SK-N-MC (cell line): ENCODE data around the gene RAI14.

ENCODE experiments used
- DNase-seq: peaks from one replicate; pipeline ENCODE4 v3.0.0-alpha.2; 2011; ENCODE audit warnings: low read depth, low spot score
- H3K27ac ChIP-seq: fragments of 200-600 bp; sonication (generic); 2 replicates; pipeline ENCODE4 v1.5.1; 2016; ENCODE audit warnings: mixed run types
- H3K36me3 ChIP-seq: fragments of 200-600 bp; sonication (generic); 2 replicates; pipeline ENCODE4 v1.6.1; 2017; ENCODE audit warnings: antibody characterized with exemption, low read length, mixed read lengths; ENCODE audit not compliant: insufficient read depth
- H3K4me3 ChIP-seq: fragments of 200-600 bp; sonication (generic); 2 replicates; pipeline ENCODE4 v1.5.1; 2016
- H3K9ac ChIP-seq: fragments of 200-600 bp; sonication (generic); 2 replicates; pipeline ENCODE4 v1.8.0; 2017; ENCODE audit warnings: mixed run types, mixed read lengths; ENCODE audit not compliant: insufficient read length
- H3K9me3 ChIP-seq: fragments of 200-600 bp; sonication (generic); 2 replicates; pipeline ENCODE4 v1.6.1; 2017; ENCODE audit warnings: low read depth, mild to moderate bottlenecking, antibody characterized with exemption, low read length, moderate library complexity, mixed read lengths
- EZH2 ChIP-seq: fragments of 200-600 bp; sonication (generic); IDR thresholded peaks from one replicate; pipeline ENCODE4 v1.6.1; 2017; ENCODE audit warnings: antibody characterized with exemption
- FOXP2 ChIP-seq: optimal IDR thresholded peaks from 2 replicates; pipeline ENCODE3; 2011; ENCODE audit warnings: mild to moderate bottlenecking, moderate library complexity; ENCODE audit not compliant: insufficient read depth; ENCODE audit errors: extremely low read length, control extremely low read depth
- POLR2AphosphoS5 ChIP-seq: IDR thresholded peaks from 2 replicates; pipeline ENCODE4 v1.6.1; 2012; ENCODE audit warnings: mild to moderate bottlenecking, low read depth, low read length, borderline replicate concordance

RAI14 gene

DNA sequence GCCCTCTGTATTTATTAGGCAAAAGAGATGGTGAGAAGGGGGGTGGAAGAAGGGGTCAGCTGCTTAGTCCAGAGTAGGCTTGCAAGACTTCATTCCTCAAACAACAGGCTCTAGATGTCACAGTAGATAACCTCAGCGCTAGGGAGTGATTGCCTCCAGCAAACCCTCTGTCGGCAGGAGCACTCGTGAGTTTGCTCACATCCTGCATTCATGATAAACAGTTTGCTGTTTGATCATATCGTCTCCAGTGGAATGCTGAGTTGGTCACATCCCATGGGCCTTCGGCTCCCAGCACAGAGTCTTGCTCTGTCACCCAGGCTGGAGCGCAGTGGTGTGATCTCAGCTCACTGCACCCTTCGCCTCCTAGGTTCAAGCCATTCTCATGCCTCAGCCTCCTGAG, 186.4 kb downstream of the RAI14 start:
- no peak overlapping the region for H3K9ac ChIP-seq

DNA sequence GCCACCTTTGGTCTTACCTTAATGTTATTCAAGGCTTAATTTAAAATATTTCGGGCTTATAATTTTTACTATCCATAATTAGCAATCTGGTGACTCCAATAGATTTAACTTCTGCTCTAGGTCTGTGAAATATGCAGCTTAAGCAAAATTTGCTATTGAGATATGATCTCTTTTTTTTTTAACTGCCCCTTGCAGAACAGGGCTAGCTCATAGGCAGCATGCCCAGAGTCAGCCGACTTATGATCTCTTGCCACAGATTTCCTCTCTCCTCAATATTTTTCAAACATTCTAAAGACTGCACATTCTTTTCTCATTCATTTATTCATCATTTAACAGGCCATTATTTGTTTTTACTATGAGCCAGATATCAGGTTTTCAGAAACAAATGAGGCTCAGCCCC, 187.4 kb downstream of the RAI14 start:
- Histone ChIP-seq H3K27ac (no peak overlapping the region), H3K9me3 (no peaks in the 10 kb centered on the region), H3K4me3 (no peak overlapping the region), H3K36me3 (no peaks in the 10 kb centered on the region), H3K9ac (no peak overlapping the region)
- TF ChIP-seq EZH2 (no peak), POLR2AphosphoS5 (no peak), FOXP2 (no peak)
- DNase-seq = no peak

More for the DNA sequence above, 186.4 kb downstream of the RAI14 start:
- H3K9me3 ChIP-seq = no peaks in the 10 kb centered on the region
- no peak overlapping the region for H3K4me3 ChIP-seq
- DNase-seq = no peak
- H3K36me3 ChIP-seq = no peaks in the 10 kb centered on the region
- TF ChIP-seq EZH2 = no peak
- TF ChIP-seq POLR2AphosphoS5 = no peak
- TF ChIP-seq FOXP2 = no peak
- no peak overlapping the region for H3K27ac ChIP-seq

DNA sequence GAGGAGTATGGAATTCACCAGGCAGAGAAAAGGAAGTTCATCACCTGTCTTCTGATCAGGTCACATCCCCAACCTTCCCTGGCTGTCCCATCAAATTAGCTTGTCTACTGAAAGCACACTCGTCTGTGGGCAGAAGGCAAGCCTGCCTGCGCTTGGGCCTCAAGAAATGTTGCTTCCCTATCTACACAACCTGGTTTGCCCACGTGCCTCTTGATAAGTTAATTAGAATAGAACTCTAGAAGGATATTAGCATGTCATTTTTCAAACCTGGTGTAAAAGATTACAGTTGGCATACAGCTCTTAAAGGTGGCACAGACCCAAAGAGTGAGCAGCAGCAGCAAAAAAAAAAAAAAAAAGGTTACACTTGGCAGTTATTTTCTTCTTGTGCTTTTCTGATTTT, 188.0 kb downstream of the RAI14 start:
- no peak overlapping the region for H3K4me3 ChIP-seq
- TF ChIP-seq POLR2AphosphoS5 = no peak
- no peak for TF ChIP-seq FOXP2
- TF ChIP-seq EZH2 = no peak
- no peaks in the 10 kb centered on the region for H3K9me3 ChIP-seq
- no peak overlapping the region for H3K27ac ChIP-seq
- no peaks in the 10 kb centered on the region for H3K36me3 ChIP-seq
- no peak for DNase-seq
- no peak overlapping the region for H3K9ac ChIP-seq

DNA sequence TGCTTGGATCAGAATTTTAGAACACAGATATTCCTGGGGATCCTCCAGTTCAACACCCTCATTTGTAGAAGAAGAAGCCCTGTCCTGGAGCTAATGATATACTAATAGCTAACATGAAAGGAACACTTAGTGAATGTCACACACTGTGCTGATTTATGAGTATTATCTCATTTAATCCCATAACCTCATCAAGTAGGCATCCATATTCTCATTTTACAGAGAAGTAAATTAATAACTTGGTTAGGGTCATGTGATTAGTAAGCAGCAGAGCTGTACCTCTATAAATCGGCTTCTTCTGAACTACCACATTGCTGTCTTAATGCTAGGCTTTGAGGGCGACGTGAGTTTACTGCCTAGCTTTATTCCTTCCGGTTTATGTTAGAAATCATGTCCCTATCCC, 188.9 kb downstream of the RAI14 start:
- H3K27ac ChIP-seq = no peak overlapping the region
- no peaks in the 10 kb centered on the region for H3K9me3 ChIP-seq
- no peaks in the 10 kb centered on the region for H3K36me3 ChIP-seq
- no peak overlapping the region for H3K9ac ChIP-seq
- H3K4me3 ChIP-seq = no peak overlapping the region
- no peak for DNase-seq
- TF ChIP-seq POLR2AphosphoS5 = no peak
- TF ChIP-seq FOXP2 = no peak

DNA sequence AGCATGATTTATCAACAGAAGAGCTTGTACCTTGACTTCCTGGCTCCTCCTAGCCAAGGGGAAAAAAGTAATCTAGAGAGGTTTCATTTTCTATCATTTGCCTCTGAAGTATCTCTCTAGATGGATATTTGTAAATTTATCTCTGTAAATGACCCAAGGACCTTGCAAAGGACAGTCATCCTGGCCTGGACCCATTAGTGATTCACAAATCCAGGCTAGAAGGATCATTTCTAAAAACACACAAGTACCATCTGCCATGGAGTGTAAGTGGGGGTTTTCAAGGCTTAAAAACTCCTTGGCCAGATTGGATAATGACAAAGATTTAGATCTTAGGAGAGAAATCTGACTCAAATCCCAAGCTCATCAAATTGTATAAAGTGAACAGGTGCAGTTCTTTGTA, 190.9 kb downstream of the RAI14 start:
- no peaks in the 10 kb centered on the region for H3K9me3 ChIP-seq
- H3K27ac ChIP-seq = no peak overlapping the region
- TF ChIP-seq EZH2 (no peak), FOXP2 (no peak), POLR2AphosphoS5 (no peak)
- no peaks in the 10 kb centered on the region for H3K36me3 ChIP-seq
- H3K9ac ChIP-seq = no peak overlapping the region
- no peak overlapping the region for H3K4me3 ChIP-seq
- no peak for DNase-seq

DNA sequence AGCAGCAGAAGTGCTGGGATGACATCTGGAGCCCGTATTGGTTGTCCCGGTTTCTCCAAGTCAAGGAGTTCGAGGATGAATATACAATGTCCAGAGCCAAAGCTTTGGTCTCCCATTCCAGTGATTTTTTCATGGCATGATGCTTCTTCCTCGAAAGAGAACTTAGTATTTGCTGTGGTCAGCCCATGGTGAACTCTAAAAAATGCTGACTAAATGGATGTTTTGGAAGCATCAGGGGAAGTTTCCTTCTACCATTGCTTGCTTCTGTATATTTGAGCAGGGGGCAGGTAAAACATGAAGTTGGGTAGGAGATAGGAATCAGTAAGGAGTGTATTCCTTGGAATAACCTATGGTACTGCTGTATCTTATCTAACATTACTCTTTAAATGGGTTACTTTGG, 191.4 kb downstream of the RAI14 start:
- no peak overlapping the region for H3K27ac ChIP-seq
- no peak overlapping the region for H3K4me3 ChIP-seq
- no peaks in the 10 kb centered on the region for H3K9me3 ChIP-seq
- no peak for DNase-seq
- no peaks in the 10 kb centered on the region for H3K36me3 ChIP-seq
- no peak overlapping the region for H3K9ac ChIP-seq
- no peak for TF ChIP-seq EZH2
- no peak for TF ChIP-seq POLR2AphosphoS5
- TF ChIP-seq FOXP2 = no peak

DNA sequence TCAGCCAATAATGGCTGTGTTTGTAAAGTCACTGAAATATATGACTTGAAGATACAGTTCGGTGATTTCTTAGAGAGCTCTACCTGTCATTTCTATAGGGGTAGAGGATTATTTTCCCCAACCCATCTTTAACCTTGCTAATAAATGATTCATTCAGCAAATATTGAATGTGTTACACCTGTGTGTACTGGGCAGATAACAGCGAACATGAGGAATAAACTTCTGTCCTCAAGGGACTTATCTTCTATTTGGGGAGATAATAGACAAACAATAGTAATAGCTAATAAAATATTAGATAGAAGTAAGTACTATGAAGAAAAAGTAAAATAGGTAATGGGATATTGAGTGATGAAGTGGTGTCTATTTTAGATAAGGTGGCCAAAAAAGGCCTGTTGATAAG, 192.1 kb downstream of the RAI14 start:
- H3K4me3 ChIP-seq = no peak overlapping the region
- H3K9ac ChIP-seq = no peak overlapping the region
- H3K9me3 ChIP-seq = no peaks in the 10 kb centered on the region
- no peaks in the 10 kb centered on the region for H3K36me3 ChIP-seq
- TF ChIP-seq POLR2AphosphoS5 (no peak), FOXP2 (no peak), EZH2 (no peak)
- no peak overlapping the region for H3K27ac ChIP-seq
- DNase-seq = no peak

DNA sequence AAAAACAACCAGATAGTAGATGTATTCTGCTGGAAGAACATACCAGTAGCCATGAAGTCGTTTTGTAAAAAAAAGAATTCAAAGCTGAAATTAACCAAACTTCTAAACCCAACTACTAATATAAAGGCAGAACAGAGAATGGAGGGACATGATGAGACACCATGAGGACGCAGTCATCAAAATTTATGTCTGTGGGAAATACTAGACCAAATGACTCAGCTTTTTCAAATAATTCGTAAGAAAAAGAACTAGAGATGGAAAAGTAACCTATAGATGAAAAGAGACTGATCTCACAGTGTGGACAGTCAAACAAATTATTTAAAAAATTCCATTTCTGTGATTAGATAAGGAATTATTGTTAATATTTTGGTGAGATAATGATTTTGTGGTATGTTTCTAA, 193.1 kb downstream of the RAI14 start:
- Histone ChIP-seq H3K4me3 (no peak overlapping the region), H3K9ac (no peak overlapping the region), H3K36me3 (no peaks in the 10 kb centered on the region), H3K9me3 (no peaks in the 10 kb centered on the region), H3K27ac (no peak overlapping the region)
- no peak for DNase-seq
- TF ChIP-seq EZH2 (no peak), POLR2AphosphoS5 (no peak)

DNA sequence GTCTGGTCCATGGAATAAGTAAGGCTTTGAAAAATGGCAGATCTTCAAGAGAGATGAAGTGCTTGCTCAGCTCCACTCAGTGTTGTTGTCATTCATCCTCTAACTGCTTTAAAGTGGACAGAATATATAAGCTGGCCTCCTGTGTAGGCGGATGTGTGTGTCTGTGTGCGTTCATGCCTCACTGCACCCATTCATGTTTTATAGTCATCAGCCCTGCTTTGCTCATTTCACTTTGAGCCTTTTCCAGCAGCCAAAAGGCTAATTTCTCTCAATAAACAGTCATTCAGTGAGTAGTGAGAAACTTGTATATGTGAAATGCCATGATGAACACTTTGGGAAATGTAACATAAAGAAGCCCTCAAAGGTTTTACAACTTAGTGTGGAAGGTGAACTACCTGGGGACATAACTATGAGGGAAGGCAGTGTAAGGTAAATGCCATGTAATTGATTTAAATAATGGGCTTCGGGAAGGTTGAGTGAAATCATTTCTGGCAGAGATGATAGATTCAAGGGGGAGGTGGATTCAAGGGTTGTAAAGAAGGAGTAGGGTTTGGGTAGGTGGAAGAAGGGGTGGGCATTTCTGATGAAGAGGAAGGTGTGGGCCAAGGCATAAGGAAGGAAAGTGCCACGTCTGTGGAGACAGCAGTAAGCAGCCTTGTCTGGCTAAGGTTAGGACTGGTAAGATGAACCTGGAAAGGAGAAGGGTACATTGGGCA, 198.5 kb downstream of the RAI14 start:
- H3K27ac ChIP-seq = no peak overlapping the region
- no peak overlapping the region for H3K4me3 ChIP-seq
- TF ChIP-seq EZH2 (no peak), POLR2AphosphoS5 (no peak), FOXP2 (no peak)
- no peaks in the 10 kb centered on the region for H3K9me3 ChIP-seq
- no peak for DNase-seq
- H3K9ac ChIP-seq = no peak overlapping the region
- H3K36me3 ChIP-seq = no peaks in the 10 kb centered on the region
